Measurements from ENCODE around the gene OXT.
"Not testable (repeated sequence)": the region's sequence is repeated elsewhere in the genome, so short reads cannot be mapped to it uniquely, and the experiment has no call there.

Gene OXT

DNA sequence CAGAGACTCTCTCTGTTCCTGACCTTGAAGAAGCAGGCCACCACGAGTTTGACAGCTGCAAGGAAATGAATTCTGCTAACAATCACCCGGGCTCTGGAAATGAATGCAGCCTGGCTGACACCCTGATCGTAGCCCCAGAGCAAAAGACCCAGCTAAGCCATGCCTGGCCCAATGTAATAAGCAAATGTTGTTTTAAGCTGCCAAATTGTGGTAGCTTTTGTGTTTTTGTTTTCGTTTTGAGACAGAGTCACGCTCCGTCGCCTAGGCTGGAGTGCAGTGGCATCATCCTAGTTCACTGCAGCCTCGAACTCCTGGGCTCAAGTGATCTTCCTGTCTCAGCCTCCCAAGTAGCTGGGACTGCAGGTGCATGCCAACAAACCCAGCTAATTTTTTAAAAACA lies 3.3 kb upstream of the OXT start:
- TF ChIP-seq L3MBTL2 (conservative IDR thresholded peaks at IDR 0.05): no peak
- no peak for TF ChIP-seq FOXM1 (IDR thresholded peaks at IDR 0.05; ENCODE audit: borderline replicate concordance)
- no peak for TF ChIP-seq ARNT (IDR thresholded peaks at IDR 0.05)
- no peak for TF ChIP-seq HDGF (IDR thresholded peaks at IDR 0.05; ENCODE audit: borderline replicate concordance)
- TF ChIP-seq SP1 (IDR thresholded peaks at IDR 0.05): no peak
- TF ChIP-seq CTBP1 (IDR thresholded peaks at IDR 0.05; ENCODE audit: borderline replicate concordance): no peak
- TF ChIP-seq, protein P1, sequence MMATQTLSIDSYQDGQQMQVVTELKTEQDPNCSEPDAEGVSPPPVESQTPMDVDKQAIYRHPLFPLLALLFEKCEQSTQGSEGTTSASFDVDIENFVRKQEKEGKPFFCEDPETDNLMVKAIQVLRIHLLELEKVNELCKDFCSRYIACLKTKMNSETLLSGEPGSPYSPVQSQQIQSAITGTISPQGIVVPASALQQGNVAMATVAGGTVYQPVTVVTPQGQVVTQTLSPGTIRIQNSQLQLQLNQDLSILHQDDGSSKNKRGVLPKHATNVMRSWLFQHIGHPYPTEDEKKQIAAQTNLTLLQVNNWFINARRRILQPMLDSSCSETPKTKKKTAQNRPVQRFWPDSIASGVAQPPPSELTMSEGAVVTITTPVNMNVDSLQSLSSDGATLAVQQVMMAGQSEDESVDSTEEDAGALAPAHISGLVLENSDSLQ (IDR thresholded peaks at IDR 0.05): no peak
- no peak for TF ChIP-seq LEF1 (IDR thresholded peaks at IDR 0.05; ENCODE audit: borderline replicate concordance)
- no peak for TF ChIP-seq TARDBP (IDR thresholded peaks at IDR 0.05)
- TF ChIP-seq NFRKB (IDR thresholded peaks at IDR 0.05): no peak
- no peak for TF ChIP-seq BHLHE40 (IDR thresholded peaks at IDR 0.05; ENCODE audit: borderline replicate concordance)
- TF ChIP-seq ELF4 (IDR thresholded peaks at IDR 0.05): no peak
- TF ChIP-seq ZNF384 (IDR thresholded peaks at IDR 0.05): no peak
- TF ChIP-seq FOXK2 (IDR thresholded peaks at IDR 0.05): no peak
- no peak for TF ChIP-seq SUZ12 (IDR thresholded peaks at IDR 0.05)
- TF ChIP-seq FOXA1 (IDR thresholded peaks at IDR 0.05): no peak
- DNase-seq (ENCODE audit: extremely low spot score): no peak
- ChIA-PET CTCF (no interaction called here), POLR2A (no interaction called here)

DNA sequence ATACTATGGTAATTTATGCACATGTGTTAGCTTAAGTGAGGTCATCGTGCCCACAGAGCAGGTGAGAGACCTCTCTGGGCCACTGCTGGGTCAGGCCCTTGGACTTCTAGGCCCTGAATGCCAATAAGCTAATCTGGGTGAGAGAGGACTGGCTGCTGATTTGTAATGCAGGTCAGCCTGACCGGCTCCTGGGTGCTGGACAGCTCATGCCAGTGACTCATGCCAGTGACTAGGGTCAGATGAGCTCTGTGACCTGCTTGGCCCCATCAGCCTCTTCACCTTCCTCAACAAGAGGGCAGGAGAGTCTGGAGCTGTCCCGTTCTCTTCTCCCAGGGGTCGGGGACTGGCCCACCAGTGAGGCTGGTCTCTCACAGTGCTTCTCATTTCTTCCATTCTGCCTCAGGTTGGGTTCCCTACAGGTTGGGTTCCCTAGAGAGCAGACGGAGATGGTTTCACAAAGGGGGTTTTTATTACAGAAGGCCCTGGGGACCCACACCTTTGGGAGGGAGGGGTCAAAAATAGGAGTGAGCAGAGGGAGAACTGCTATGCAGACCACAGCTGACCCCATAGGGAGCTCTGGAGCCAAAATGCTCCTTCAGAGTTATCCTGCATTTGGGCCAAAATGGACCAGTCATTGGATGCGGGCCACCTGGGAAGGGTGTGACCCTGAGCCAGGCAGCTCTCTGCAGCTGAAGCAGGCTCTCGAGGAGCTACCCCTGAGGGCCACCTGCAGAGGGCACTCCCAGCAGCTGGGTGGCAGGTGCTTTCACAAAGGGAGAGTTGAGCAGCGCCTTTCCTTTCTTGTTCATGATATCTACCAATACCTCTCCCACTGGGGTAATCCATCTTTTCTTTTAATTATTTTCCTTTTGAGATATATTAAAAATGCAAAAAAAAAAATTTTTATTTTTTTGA lies 2.2 kb upstream of the OXT start:
- POLR2A ChIA-PET: no interaction called here
- DNase-seq (ENCODE audit: extremely low spot score): no peak
- CTCF ChIA-PET: interaction anchor here (0.5 to 1.2 kb wide), 2 partner anchors 16 to 50 kb away, joined by 3 to 8 read pairs; no protein-coding TSS in a partner anchor
- TF ChIP-seq SP1 (IDR thresholded peaks at IDR 0.05): no peak
- TF ChIP-seq CTBP1 (IDR thresholded peaks at IDR 0.05; ENCODE audit: borderline replicate concordance): no peak
- no peak for TF ChIP-seq ARNT (IDR thresholded peaks at IDR 0.05)
- no peak for TF ChIP-seq FOXK2 (IDR thresholded peaks at IDR 0.05)
- TF ChIP-seq, protein P1 (IDR thresholded peaks at IDR 0.05): no peak
- no peak for TF ChIP-seq BHLHE40 (IDR thresholded peaks at IDR 0.05; ENCODE audit: borderline replicate concordance)
- no peak for TF ChIP-seq L3MBTL2 (conservative IDR thresholded peaks at IDR 0.05)
- no peak for TF ChIP-seq TARDBP (IDR thresholded peaks at IDR 0.05)
- TF ChIP-seq FOXA1 (IDR thresholded peaks at IDR 0.05): no peak
- no peak for TF ChIP-seq NFRKB (IDR thresholded peaks at IDR 0.05)
- TF ChIP-seq ZNF384 (IDR thresholded peaks at IDR 0.05): no peak

DNA sequence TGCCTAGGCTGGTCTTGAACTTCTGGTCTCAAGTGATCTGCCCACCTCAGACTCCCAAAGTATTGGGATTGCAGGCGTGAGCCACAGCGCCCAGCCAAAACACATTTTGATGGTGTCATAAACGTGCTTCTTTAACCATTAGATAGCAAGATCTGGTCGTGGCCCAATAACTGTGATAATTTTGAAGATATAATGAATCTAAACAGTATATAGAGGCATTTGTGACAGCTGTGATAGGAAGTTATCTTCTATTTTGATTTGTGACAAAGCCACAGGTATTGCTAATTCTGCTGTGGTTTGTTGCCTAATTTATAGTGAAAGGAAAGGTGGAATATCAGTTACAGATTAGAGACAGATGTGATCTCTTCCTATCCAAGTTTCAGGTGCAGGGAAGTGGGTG lies 695 bp upstream of the OXT start:
- ChIA-PET CTCF (no interaction called here), POLR2A (no interaction called here)
- DNase-seq (ENCODE audit: extremely low spot score): no peak
- TF ChIP-seq SUZ12 (IDR thresholded peaks at IDR 0.05) (no peak), FOXM1 (IDR thresholded peaks at IDR 0.05; ENCODE audit: borderline replicate concordance) (no peak)

DNA sequence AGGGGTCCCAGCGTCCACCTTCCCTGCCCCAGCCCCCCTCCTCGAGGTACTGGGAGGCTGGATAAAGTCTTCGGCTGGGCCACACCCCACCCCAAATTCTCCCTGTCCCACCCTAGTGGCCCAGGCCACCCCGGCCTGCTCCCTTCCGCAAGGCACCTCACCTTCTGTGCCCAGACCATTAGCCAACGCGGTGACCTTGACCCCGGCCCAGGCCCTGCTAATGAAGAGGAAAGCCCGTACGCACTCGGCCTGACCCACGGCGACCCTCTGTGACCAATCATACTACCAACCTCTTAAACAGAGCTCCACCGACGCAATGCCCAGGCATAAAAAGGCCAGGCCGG lies 182 bp upstream of the OXT start:
- TF ChIP-seq CTBP1 (IDR thresholded peaks at IDR 0.05; ENCODE audit: borderline replicate concordance): no peak
- TF ChIP-seq, protein P1 (IDR thresholded peaks at IDR 0.05): no peak
- TF ChIP-seq L3MBTL2 (conservative IDR thresholded peaks at IDR 0.05): no peak
- no peak for TF ChIP-seq BHLHE40 (IDR thresholded peaks at IDR 0.05; ENCODE audit: borderline replicate concordance)
- no peak for TF ChIP-seq FOXA1 (IDR thresholded peaks at IDR 0.05)
- TF ChIP-seq SUZ12 (IDR thresholded peaks at IDR 0.05): no peak
- TF ChIP-seq ARNT (IDR thresholded peaks at IDR 0.05): no peak
- TF ChIP-seq ZNF384 (IDR thresholded peaks at IDR 0.05): no peak
- no peak for TF ChIP-seq HDGF (IDR thresholded peaks at IDR 0.05; ENCODE audit: borderline replicate concordance)
- TF ChIP-seq TARDBP (IDR thresholded peaks at IDR 0.05): no peak
- no peak for TF ChIP-seq SP1 (IDR thresholded peaks at IDR 0.05)
- TF ChIP-seq NFRKB (IDR thresholded peaks at IDR 0.05): no peak
- TF ChIP-seq FOXK2 (IDR thresholded peaks at IDR 0.05): no peak
- TF ChIP-seq FOXM1 (IDR thresholded peaks at IDR 0.05; ENCODE audit: borderline replicate concordance): no peak
- CTCF ChIA-PET: no interaction called here
- DNase-seq (ENCODE audit: extremely low spot score): no peak
- POLR2A ChIA-PET: no interaction called here

DNA sequence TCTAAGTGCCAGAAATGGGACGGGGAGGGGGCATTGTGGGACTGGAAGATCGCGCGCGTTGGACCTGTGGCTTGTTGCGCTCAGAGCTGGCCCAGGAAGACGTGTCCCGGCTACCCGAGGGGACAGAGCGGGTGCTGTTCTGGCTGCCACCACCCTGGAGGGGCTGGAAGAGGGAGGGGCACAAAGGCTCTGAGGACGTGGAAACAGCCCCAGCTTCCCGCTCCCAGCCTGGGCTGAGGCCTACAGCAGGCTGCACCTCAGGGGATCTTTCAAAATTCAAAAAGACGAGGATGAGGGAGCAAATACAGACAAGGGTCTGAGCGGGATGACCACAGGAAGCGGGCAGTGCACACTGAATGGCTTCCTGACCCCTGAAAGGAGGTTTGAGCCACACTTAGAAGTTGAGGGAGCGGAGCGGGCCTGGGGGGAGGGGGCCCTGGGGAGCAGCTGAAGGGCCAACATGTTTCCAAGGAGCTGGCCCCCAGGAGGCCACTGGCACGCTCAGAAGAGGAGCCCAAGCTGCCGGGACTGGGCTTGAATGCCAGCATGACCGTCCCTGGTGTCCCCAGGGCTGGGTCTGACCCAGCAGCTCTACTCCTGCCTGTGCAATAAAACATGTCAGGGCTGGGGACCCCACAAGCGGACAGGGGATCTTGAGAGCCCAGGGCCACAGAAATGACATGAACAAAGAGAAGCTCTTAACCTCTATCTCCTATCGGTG lies 1.3 kb downstream of the OXT start:
- ChIA-PET CTCF (interaction anchor here (0.6 kb wide), 1 partner anchor 20 kb away, joined by 3 read pairs; no protein-coding TSS in a partner anchor), POLR2A (interaction anchor here (0.8 kb wide), 1 partner anchor 16 kb away, joined by 3 read pairs; no protein-coding TSS in a partner anchor)
- no peak for TF ChIP-seq ARNT (IDR thresholded peaks at IDR 0.05)
- TF ChIP-seq SUZ12 (IDR thresholded peaks at IDR 0.05): no peak
- TF ChIP-seq ZNF384 (IDR thresholded peaks at IDR 0.05): no peak
- no peak for TF ChIP-seq FOXK2 (IDR thresholded peaks at IDR 0.05)
- TF ChIP-seq BHLHE40 (IDR thresholded peaks at IDR 0.05; ENCODE audit: borderline replicate concordance): no peak
- TF ChIP-seq, protein P1 (IDR thresholded peaks at IDR 0.05): no peak
- TF ChIP-seq FOXA1 (IDR thresholded peaks at IDR 0.05): no peak
- TF ChIP-seq HDGF (IDR thresholded peaks at IDR 0.05; ENCODE audit: borderline replicate concordance): no peak
- no peak for TF ChIP-seq LEF1 (IDR thresholded peaks at IDR 0.05; ENCODE audit: borderline replicate concordance)
- no peak for TF ChIP-seq L3MBTL2 (conservative IDR thresholded peaks at IDR 0.05)
- TF ChIP-seq CTBP1 (IDR thresholded peaks at IDR 0.05; ENCODE audit: borderline replicate concordance): no peak
- TF ChIP-seq FOXM1 (IDR thresholded peaks at IDR 0.05; ENCODE audit: borderline replicate concordance): no peak
- TF ChIP-seq SP1 (IDR thresholded peaks at IDR 0.05): no peak
- TF ChIP-seq NFRKB (IDR thresholded peaks at IDR 0.05): no peak
- no peak for DNase-seq (ENCODE audit: extremely low spot score)

DNA sequence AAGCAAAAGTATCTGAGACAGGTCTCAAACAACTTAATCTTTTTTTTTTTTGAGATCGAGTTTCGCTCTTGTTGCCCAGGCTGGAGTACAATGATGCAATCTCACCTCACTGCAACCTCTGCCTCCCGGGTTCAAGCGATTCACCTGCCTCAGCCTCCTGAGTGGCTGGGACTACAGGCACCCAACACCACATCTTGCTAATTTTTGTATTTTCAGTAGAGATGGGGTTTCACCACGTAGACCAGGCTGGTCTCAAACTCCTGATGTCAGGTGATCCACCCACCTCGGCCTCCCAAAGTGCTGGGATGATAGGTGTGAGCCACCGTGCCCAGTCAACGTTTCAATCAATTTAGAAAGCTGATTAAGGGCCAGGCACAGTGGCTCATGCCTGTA lies 1.8 kb downstream of the OXT start:
- ChIA-PET CTCF (interaction anchor here (0.6 kb wide), 1 partner anchor 21 kb away, joined by 3 read pairs; no protein-coding TSS in a partner anchor), POLR2A (interaction anchor here (0.8 kb wide), 1 partner anchor 16 kb away, joined by 3 read pairs; no protein-coding TSS in a partner anchor)
- not testable (repeated sequence) for DNase-seq (ENCODE audit: extremely low spot score)

Data from HEK293T (cell line).